Measurements from ENCODE around the gene RFX3. TPM values are rescaled to one million over a fixed set of nuclear protein-coding genes. Genes with fewer than 3 reads are reported as not detected.

The RFX3 gene
- total and polyA plus RNA-seq, 2 of the 13 experiments (the other 11 are each of a cell fraction or from before 2014, with no cell fraction given), result 2.7 to 5.3 TPM

DNA sequence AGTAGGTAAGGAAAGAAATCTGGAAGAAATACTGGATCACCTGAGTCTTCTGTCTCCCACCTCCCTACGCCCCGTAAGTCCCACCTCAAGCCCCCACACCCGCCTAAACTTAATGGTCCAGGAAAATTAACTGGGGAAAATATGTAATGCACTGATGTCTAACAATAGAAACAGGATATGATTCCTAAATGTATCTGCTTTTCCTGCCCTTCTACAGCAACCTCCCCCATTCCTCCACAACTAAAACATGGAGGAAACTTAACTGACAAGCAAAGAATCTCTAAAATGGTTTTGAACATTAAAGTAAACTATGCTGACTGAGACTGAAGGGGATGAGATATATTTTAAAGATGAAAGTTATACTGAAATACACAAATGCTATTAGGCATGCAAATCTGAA, 10.4 kb downstream of the RFX3 start:
- no peak overlapping the region for H3K4me2 ChIP-seq (ENCODE audit: low read depth, low read length)
- intact Hi-C loops (cut with micrococcal nuclease; ENCODE audit: unreplicated experiment), result no loop called here
- TF ChIP-seq ZNF326 (CRISPR knock-in tag; IDR thresholded peaks at IDR 0.05; ENCODE audit: borderline replicate concordance) (no peak), ZNF33A (CRISPR knock-in tag; IDR thresholded peaks at IDR 0.05; ENCODE audit: borderline replicate concordance) (no peak), IKZF4 (CRISPR knock-in tag; IDR thresholded peaks at IDR 0.05; ENCODE audit: borderline replicate concordance, low read depth, not compliant biosample characterization) (no peak), PRMT3 (CRISPR knock-in tag; IDR thresholded peaks at IDR 0.05; ENCODE audit: borderline replicate concordance, low read depth) (no peak), FOXP1 (IDR thresholded peaks at IDR 0.05) (no peak), FOXP1 (CRISPR knock-in tag; IDR thresholded peaks at IDR 0.05) (no peak), ZNF790 (CRISPR knock-in tag; IDR thresholded peaks at IDR 0.05; ENCODE audit: borderline replicate concordance) (no peak), XRCC5 (optimal IDR thresholded peaks at IDR 0.05; ENCODE audit: low read length) (no peak), ZSCAN25 (CRISPR knock-in tag; IDR thresholded peaks at IDR 0.05) (no peak), SP140L (CRISPR knock-in tag; IDR thresholded peaks at IDR 0.05; ENCODE audit: borderline replicate concordance) (no peak), NFKBIZ (CRISPR knock-in tag; IDR thresholded peaks at IDR 0.05) (no peak), ZNF383 (CRISPR knock-in tag; IDR thresholded peaks at IDR 0.05; ENCODE audit: borderline replicate concordance) (no peak)
- TF ChIP-seq, protein P1, sequence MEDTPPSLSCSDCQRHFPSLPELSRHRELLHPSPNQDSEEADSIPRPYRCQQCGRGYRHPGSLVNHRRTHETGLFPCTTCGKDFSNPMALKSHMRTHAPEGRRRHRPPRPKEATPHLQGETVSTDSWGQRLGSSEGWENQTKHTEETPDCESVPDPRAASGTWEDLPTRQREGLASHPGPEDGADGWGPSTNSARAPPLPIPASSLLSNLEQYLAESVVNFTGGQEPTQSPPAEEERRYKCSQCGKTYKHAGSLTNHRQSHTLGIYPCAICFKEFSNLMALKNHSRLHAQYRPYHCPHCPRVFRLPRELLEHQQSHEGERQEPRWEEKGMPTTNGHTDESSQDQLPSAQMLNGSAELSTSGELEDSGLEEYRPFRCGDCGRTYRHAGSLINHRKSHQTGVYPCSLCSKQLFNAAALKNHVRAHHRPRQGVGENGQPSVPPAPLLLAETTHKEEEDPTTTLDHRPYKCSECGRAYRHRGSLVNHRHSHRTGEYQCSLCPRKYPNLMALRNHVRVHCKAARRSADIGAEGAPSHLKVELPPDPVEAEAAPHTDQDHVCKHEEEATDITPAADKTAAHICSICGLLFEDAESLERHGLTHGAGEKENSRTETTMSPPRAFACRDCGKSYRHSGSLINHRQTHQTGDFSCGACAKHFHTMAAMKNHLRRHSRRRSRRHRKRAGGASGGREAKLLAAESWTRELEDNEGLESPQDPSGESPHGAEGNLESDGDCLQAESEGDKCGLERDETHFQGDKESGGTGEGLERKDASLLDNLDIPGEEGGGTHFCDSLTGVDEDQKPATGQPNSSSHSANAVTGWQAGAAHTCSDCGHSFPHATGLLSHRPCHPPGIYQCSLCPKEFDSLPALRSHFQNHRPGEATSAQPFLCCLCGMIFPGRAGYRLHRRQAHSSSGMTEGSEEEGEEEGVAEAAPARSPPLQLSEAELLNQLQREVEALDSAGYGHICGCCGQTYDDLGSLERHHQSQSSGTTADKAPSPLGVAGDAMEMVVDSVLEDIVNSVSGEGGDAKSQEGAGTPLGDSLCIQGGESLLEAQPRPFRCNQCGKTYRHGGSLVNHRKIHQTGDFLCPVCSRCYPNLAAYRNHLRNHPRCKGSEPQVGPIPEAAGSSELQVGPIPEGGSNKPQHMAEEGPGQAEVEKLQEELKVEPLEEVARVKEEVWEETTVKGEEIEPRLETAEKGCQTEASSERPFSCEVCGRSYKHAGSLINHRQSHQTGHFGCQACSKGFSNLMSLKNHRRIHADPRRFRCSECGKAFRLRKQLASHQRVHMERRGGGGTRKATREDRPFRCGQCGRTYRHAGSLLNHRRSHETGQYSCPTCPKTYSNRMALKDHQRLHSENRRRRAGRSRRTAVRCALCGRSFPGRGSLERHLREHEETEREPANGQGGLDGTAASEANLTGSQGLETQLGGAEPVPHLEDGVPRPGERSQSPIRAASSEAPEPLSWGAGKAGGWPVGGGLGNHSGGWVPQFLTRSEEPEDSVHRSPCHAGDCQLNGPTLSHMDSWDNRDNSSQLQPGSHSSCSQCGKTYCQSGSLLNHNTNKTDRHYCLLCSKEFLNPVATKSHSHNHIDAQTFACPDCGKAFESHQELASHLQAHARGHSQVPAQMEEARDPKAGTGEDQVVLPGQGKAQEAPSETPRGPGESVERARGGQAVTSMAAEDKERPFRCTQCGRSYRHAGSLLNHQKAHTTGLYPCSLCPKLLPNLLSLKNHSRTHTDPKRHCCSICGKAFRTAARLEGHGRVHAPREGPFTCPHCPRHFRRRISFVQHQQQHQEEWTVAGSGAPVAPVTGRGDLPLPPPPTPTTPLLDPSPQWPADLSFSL (CRISPR knock-in tag; IDR thresholded peaks at IDR 0.05), result no peak
- TF ChIP-seq, protein P2, sequence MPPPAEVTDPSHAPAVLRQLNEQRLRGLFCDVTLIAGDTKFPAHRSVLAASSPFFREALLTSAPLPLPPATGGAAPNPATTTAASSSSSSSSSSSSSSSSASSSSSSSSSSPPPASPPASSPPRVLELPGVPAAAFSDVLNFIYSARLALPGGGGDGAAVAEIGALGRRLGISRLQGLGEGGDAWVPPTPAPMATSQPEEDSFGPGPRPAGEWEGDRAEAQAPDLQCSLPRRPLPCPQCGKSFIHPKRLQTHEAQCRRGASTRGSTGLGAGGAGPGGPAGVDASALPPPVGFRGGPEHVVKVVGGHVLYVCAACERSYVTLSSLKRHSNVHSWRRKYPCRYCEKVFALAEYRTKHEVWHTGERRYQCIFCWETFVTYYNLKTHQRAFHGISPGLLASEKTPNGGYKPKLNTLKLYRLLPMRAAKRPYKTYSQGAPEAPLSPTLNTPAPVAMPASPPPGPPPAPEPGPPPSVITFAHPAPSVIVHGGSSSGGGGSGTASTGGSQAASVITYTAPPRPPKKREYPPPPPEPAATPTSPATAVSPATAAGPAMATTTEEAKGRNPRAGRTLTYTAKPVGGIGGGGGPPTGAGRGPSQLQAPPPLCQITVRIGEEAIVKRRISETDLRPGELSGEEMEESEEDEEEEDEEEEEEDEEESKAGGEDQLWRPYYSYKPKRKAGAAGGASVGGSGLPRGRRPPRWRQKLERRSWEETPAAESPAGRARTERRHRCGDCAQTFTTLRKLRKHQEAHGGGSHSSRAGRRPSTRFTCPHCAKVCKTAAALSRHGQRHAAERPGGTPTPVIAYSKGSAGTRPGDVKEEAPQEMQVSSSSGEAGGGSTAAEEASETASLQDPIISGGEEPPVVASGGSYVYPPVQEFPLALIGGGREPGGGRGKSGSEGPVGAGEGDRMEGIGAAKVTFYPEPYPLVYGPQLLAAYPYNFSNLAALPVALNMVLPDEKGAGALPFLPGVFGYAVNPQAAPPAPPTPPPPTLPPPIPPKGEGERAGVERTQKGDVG (CRISPR knock-in tag; IDR thresholded peaks at IDR 0.05; ENCODE audit: borderline replicate concordance), result no peak
- TF ChIP-seq, protein P3, sequence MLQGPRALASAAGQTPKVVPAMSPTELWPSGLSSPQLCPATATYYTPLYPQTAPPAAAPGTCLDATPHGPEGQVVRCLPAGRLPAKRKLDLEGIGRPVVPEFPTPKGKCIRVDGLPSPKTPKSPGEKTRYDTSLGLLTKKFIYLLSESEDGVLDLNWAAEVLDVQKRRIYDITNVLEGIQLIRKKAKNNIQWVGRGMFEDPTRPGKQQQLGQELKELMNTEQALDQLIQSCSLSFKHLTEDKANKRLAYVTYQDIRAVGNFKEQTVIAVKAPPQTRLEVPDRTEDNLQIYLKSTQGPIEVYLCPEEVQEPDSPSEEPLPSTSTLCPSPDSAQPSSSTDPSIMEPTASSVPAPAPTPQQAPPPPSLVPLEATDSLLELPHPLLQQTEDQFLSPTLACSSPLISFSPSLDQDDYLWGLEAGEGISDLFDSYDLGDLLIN (CRISPR knock-in tag; IDR thresholded peaks at IDR 0.05; ENCODE audit: borderline replicate concordance), result no peak

More for the DNA sequence above, 10.4 kb downstream of the RFX3 start:
- Histone ChIP-seq H3K27ac (ENCODE audit: extremely low read length, insufficient read depth, low read length) (no peak overlapping the region), H3K36me3 (replicated peaks in 1 of 2; ENCODE audit: control insufficient read depth in 1 of 2, insufficient read depth in 2 of 2, low read length in 2 of 2) (no peaks in the 10 kb centered on the region), H3K4me1 (ENCODE audit: insufficient read depth, low read length) (peaks cover 16% of the 10 kb centered on the region), H3K9me3 (ENCODE audit: low read length) (no peaks in the 10 kb centered on the region), H2AFZ (ENCODE audit: low read length) (no peak overlapping the region), H3K4me3 (replicated peaks in 1 of 3; ENCODE audit: insufficient read depth in 1 of 3, low read depth in 2 of 3, low read length in 3 of 3) (no peak overlapping the region), H3K27me3 (ENCODE audit: control insufficient read depth in 1 of 2, insufficient read depth in 2 of 2, low read length in 2 of 2) (no peaks in the 10 kb centered on the region), H4K20me1 (ENCODE audit: insufficient read depth, low read length) (no peaks in the 10 kb centered on the region), H3K79me2 (ENCODE audit: insufficient read depth, low read length) (peaks cover 7% of the 10 kb centered on the region), H3K9ac (ENCODE audit: insufficient read depth, low read depth, low read length) (no peak overlapping the region)
- POLR2A ChIA-PET, result no interaction called here
- no peak for ATAC-seq
- no TSS peak for BruUV-seq (replicated peaks)
- 99% methylated on average over 3 of the region's 3 CpGs for WGBS (ENCODE audit: low lambda C conversion rate)
- no peak for FAIRE-seq
- no peak for DNase-seq (ENCODE audit: low spot score)
- in situ Hi-C loops (cut with HindIII; ENCODE audit: extremely low pct_ligation_motif_present, low pct_unique_long_range_greater_than_20kb), result loop anchor here (25.0 kb wide), 1 partner anchor 678 kb away; the partner anchor contains the start of gene PUM3
- CTCF ChIA-PET (ENCODE audit: low intra/inter-chr PET ratio, low total read pairs), result no interaction called here

Measured in HepG2 (cell line).